Ascending aorta (tissue), 2 donors: ENCODE data around the gene KRT82. TPM values are rescaled to one million over a fixed set of nuclear protein-coding genes. Genes with fewer than 3 reads are reported as not detected.

Source experiments
- DNase-seq, 2 donors: peaks; one replicate each; pipeline ENCODE4 v3.0.0-alpha.2; 2019; ENCODE audit warnings: low spot score in 2 of 2
- H3K27ac ChIP-seq, 2 donors: fragments of 200-600 bp; sonication (generic); one replicate each; pipeline ENCODE4 v1.5.1; 2016 to 2017; ENCODE audit warnings: mild to moderate bottlenecking in 1 of 2
- H3K27me3 ChIP-seq: fragments of 200-600 bp; sonication (generic); one replicate; pipeline ENCODE4 v1.5.1; 2017
- H3K36me3 ChIP-seq, 2 donors: fragments of 200-600 bp; sonication (generic); one replicate each; pipeline ENCODE4 v1.5.1; 2016
- H3K4me1 ChIP-seq, 2 donors: fragments of 200-600 bp; sonication (generic); one replicate each; pipeline ENCODE4 v1.5.1; 2016 to 2017; ENCODE audit warnings: mild to moderate bottlenecking in 1 of 2
- H3K4me3 ChIP-seq, 2 donors: fragments of 200-600 bp; sonication (generic); one replicate each; pipeline ENCODE4 v1.5.1; 2016 to 2017; ENCODE audit warnings: mild to moderate bottlenecking in 1 of 2
- H3K9me3 ChIP-seq, 2 donors: fragments of 200-600 bp; sonication (generic); one replicate each; pipeline ENCODE4 v1.5.1; 2016
- intact Hi-C: fragments of 100-400 bp; cut with DNase I; formaldehyde crosslinking; loops from one replicate; pipeline ENCODE4 v1.15.1; 2023
- total RNA-seq: library from RNA; depleted of rRNA; stranded (reverse); fragments of >200 nt; gene quantifications from one replicate; pipeline ENCODE4 v1.1.0, GENCODE V29; 2016
- TF ChIP-seq, protein P1 (sequence below), 3 experiments: fragments of 200-600 bp in 2 of 3; fragments of 450-650 bp in 1 of 3; sonication (generic) in 2 of 3; IDR thresholded peaks; one replicate each; pipeline ENCODE4 v1.5.1; 2016 to 2019; ENCODE audit warnings: antibody characterized with exemption in 3 of 3, mild to moderate bottlenecking in 1 of 3, moderate library complexity in 1 of 3

Gene KRT82
- total RNA-seq, 1 donor from 2014 or later: not detected

- no peaks in the 10 kb centered on the region for H3K27me3 ChIP-seq
- H3K36me3 ChIP-seq: no peaks in the 10 kb centered on the region
- intact Hi-C loops: no loop called here
- DNase-seq: no peak
- H3K4me3 ChIP-seq: no peak overlapping the region
- no peaks in the 10 kb centered on the region for H3K4me1 ChIP-seq
- no peak overlapping the region for H3K27ac ChIP-seq
- TF ChIP-seq, protein P1, sequence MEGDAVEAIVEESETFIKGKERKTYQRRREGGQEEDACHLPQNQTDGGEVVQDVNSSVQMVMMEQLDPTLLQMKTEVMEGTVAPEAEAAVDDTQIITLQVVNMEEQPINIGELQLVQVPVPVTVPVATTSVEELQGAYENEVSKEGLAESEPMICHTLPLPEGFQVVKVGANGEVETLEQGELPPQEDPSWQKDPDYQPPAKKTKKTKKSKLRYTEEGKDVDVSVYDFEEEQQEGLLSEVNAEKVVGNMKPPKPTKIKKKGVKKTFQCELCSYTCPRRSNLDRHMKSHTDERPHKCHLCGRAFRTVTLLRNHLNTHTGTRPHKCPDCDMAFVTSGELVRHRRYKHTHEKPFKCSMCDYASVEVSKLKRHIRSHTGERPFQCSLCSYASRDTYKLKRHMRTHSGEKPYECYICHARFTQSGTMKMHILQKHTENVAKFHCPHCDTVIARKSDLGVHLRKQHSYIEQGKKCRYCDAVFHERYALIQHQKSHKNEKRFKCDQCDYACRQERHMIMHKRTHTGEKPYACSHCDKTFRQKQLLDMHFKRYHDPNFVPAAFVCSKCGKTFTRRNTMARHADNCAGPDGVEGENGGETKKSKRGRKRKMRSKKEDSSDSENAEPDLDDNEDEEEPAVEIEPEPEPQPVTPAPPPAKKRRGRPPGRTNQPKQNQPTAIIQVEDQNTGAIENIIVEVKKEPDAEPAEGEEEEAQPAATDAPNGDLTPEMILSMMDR (IDR thresholded peaks at IDR 0.05): no peak
- H3K9me3 ChIP-seq: no peaks in the 10 kb centered on the region
These were observed 40.4 kb upstream of the KRT82 start for GRCh38 chr12:52446367-52447045.

GRCh38 chr12:52445876-52446275 is 39.7 kb upstream of the KRT82 start:
- no peak for DNase-seq
- H3K9me3 ChIP-seq: no peaks in the 10 kb centered on the region
- TF ChIP-seq, protein P1 (IDR thresholded peaks at IDR 0.05): no peak
- no peaks in the 10 kb centered on the region for H3K36me3 ChIP-seq
- H3K4me1 ChIP-seq: no peaks in the 10 kb centered on the region
- intact Hi-C loops: no loop called here
- no peak overlapping the region for H3K27ac ChIP-seq
- no peaks in the 10 kb centered on the region for H3K27me3 ChIP-seq
- H3K4me3 ChIP-seq: no peak overlapping the region

DNA sequence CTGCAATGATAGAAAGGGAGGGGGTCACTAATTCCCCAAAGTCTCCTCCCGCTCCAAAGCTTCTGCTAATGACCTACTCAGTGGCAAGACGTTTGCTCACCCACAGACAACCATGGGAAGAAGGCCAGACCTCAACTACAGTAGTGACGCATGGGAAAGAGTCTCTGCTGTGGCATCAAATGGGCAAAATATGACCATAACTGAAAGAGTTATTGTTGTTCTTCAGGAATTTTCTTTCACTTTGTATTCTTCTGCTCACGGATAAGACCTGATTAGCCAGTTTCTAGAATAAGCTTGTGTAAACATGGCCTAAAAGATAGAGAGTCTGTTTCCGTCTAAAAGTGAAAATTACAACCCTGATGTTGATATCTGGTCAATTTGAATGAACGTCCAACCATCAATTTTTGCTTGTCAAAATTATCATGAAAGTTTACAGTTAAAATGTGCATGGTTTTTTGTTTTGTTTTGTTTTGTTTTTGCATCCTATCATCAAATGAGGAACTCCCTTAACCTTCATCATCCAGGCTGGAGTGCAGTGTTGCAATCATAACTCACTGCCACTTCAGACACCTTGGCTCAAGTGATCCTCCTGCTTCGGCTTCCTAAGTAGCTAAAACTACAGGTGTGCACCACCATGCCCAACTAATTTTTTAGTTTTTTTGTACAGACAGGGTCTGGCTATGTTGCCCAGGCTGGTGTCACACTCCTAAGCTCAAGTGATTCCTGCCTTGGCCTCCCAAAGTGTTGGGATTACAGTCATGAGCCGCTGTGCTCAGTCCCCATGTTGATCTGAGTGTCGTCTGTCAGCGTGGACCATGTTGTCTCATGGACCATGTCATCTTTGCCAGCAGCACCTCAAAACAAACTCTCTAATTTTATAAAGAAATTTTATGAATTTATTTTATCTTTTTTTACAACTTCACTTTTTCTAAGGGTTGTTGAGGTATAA is 38.8 kb upstream of the KRT82 start:
- no peak for DNase-seq
- TF ChIP-seq, protein P1 (IDR thresholded peaks at IDR 0.05): no peak
- Histone ChIP-seq H3K4me3 (no peak overlapping the region), H3K27ac (no peak overlapping the region), H3K9me3 (no peaks in the 10 kb centered on the region), H3K4me1 (no peaks in the 10 kb centered on the region), H3K36me3 (no peaks in the 10 kb centered on the region), H3K27me3 (no peaks in the 10 kb centered on the region)
- intact Hi-C loops: no loop called here

DNA sequence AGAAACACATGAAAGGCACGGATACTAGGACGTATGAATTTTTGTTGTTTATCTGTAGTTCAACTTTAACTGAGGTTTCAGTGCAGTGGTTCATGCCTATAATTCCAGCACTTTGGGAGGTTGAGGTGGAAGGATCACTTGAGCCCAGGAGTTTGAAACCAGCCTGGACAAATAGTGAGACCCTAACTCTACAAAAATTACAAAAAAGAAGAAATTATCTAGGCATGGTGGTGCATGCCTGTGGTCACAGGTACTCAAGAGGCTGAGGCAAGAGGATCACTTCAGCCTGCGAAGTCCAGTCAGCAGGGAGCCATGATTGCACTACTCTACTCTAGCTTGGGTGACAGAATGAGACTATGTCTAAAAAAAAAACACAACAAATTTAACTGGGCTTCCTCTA is 37.8 kb upstream of the KRT82 start:
- Histone ChIP-seq H3K4me3 (no peak overlapping the region), H3K4me1 (no peaks in the 10 kb centered on the region), H3K36me3 (no peaks in the 10 kb centered on the region), H3K27me3 (no peaks in the 10 kb centered on the region), H3K27ac (no peak overlapping the region), H3K9me3 (no peaks in the 10 kb centered on the region)
- DNase-seq: no peak
- intact Hi-C loops: no loop called here
- TF ChIP-seq, protein P1 (IDR thresholded peaks at IDR 0.05): no peak

GRCh38 chr12:52442600-52443061 is 36.5 kb upstream of the KRT82 start:
- H3K36me3 ChIP-seq: no peaks in the 10 kb centered on the region
- H3K27me3 ChIP-seq: no peaks in the 10 kb centered on the region
- no peak overlapping the region for H3K4me3 ChIP-seq
- intact Hi-C loops: no loop called here
- TF ChIP-seq, protein P1 (IDR thresholded peaks at IDR 0.05): no peak
- no peak overlapping the region for H3K27ac ChIP-seq
- no peaks in the 10 kb centered on the region for H3K4me1 ChIP-seq
- H3K9me3 ChIP-seq: no peaks in the 10 kb centered on the region
- no peak for DNase-seq
